ENCODE measurements around the gene ESYT3. TPM values are rescaled to one million over a fixed set of nuclear protein-coding genes. Genes with fewer than 3 reads are reported as not detected.

The ESYT3 gene
- total RNA-seq, 4 donors from 2014 or later: 0.57 to 2.9 (median 1.2) TPM

- WGBS, 2 donors: 73 to 83% methylated on average over 7 to 9 of the region's 13 CpGs
- H3K27ac ChIP-seq: no peak overlapping the region
- no peak overlapping the region for H3K4me3 ChIP-seq
- no peaks in the 10 kb centered on the region for H3K9me3 ChIP-seq
- DNase-seq: no peak
- peaks cover 0 to 4% (median 0%) of the 10 kb centered on the region in 3 donors for H3K4me1 ChIP-seq
- no peak for TF ChIP-seq POLR2A (IDR thresholded peaks at IDR 0.05)
- TF ChIP-seq CTCF (IDR thresholded peaks at IDR 0.05): no peak
- H3K27me3 ChIP-seq: peaks cover 0 to 6% (median 0%) of the 10 kb centered on the region in 4 donors
- no peaks in the 10 kb centered on the region for H3K36me3 ChIP-seq
- intact Hi-C loops (cut with DNase I): no loop called here
Measured at GRCh38 chr3:138456961-138457862, 22.8 kb downstream of the ESYT3 start.

GRCh38 chr3:138457863-138458735, 23.7 kb downstream of the ESYT3 start:
- DNase-seq: no peak
- no peaks in the 10 kb centered on the region for H3K9me3 ChIP-seq
- no peak overlapping the region for H3K4me3 ChIP-seq
- H3K27ac ChIP-seq: no peak overlapping the region
- 84 to 91% methylated on average over 5 to 9 of the region's 11 CpGs for WGBS, 2 donors
- peaks cover 0 to 6% (median 0%) of the 10 kb centered on the region in 4 donors for H3K27me3 ChIP-seq
- TF ChIP-seq CTCF (IDR thresholded peaks at IDR 0.05) (no peak), POLR2A (IDR thresholded peaks at IDR 0.05) (no peak)
- intact Hi-C loops (cut with DNase I): no loop called here
- no peaks in the 10 kb centered on the region for H3K4me1 ChIP-seq
- H3K36me3 ChIP-seq: no peaks in the 10 kb centered on the region

- no peak for TF ChIP-seq CTCF (IDR thresholded peaks at IDR 0.05)
- no peak for TF ChIP-seq POLR2A (IDR thresholded peaks at IDR 0.05)
- Histone ChIP-seq H3K9me3 (no peaks in the 10 kb centered on the region), H3K27me3 (peaks cover 0 to 10% (median 0%) of the 10 kb centered on the region in 4 donors), H3K4me1 (no peaks in the 10 kb centered on the region), H3K36me3 (no peaks in the 10 kb centered on the region), H3K27ac (no peak overlapping the region), H3K4me3 (no peak overlapping the region)
- WGBS, 2 donors: 71 to 79% methylated on average over 4 to 7 of the region's 9 CpGs
- no peak for DNase-seq
- intact Hi-C loops (cut with DNase I): no loop called here
Measured at GRCh38 chr3:138458774-138459499, 24.5 kb downstream of the ESYT3 start.

GRCh38 chr3:138459619-138460535, 25.5 kb downstream of the ESYT3 start:
- Histone ChIP-seq H3K27ac (no peak overlapping the region), H3K36me3 (no peaks in the 10 kb centered on the region), H3K4me3 (no peak overlapping the region), H3K9me3 (no peaks in the 10 kb centered on the region), H3K4me1 (no peaks in the 10 kb centered on the region), H3K27me3 (peaks cover 0 to 12% (median 0%) of the 10 kb centered on the region in 4 donors)
- DNase-seq: no peak
- intact Hi-C loops (cut with DNase I): no loop called here
- TF ChIP-seq CTCF (IDR thresholded peaks at IDR 0.05): no peak
- TF ChIP-seq POLR2A (IDR thresholded peaks at IDR 0.05): no peak
- WGBS, 2 donors: 74% methylated on average over 9 of the region's 15 CpGs; no CpG with 5 or more reads in 1 of the 2 donors
